ENCODE measurements around the gene GPX2. TPM values are rescaled to one million over a fixed set of nuclear protein-coding genes. Genes with fewer than 3 reads are reported as not detected.

The GPX2 gene
- total RNA-seq, 1 donor from 2014 or later = not detected

DNA sequence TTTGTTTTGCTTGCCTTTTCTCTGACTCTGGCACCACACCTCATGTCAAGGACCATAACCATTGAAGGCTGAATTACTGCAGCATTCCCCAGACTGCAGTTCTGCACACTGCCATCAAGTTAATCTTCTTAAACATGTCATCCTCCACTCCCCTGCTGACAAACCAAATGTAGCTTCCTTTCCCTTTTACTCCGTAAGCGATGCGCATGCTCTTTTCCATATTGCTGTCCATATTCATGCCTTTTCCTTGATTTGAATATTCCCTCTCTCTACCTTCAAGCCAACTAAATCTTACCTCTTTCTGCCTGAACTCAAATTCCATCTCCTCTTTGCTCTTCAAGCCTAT is 13.6 kb downstream of the GPX2 start:
- Mint-ChIP-seq H3K4me1 (peaks cover 14% of the 10 kb centered on the region), H3K36me3 (ENCODE audit: low read depth) (peaks cover 68% of the 10 kb centered on the region), H3K9me3 (no peaks in the 10 kb centered on the region), H3K27ac (no peak overlapping the region), H3K4me3 (no peak overlapping the region), H3K27me3 (no peaks in the 10 kb centered on the region)
- DNase-seq (no peak), ATAC-seq (ENCODE audit: low read depth) (no peak)
- ChIA-PET POLR2A (no interaction called here), CTCF (no interaction called here)
- TF ChIP-seq, protein P1, sequence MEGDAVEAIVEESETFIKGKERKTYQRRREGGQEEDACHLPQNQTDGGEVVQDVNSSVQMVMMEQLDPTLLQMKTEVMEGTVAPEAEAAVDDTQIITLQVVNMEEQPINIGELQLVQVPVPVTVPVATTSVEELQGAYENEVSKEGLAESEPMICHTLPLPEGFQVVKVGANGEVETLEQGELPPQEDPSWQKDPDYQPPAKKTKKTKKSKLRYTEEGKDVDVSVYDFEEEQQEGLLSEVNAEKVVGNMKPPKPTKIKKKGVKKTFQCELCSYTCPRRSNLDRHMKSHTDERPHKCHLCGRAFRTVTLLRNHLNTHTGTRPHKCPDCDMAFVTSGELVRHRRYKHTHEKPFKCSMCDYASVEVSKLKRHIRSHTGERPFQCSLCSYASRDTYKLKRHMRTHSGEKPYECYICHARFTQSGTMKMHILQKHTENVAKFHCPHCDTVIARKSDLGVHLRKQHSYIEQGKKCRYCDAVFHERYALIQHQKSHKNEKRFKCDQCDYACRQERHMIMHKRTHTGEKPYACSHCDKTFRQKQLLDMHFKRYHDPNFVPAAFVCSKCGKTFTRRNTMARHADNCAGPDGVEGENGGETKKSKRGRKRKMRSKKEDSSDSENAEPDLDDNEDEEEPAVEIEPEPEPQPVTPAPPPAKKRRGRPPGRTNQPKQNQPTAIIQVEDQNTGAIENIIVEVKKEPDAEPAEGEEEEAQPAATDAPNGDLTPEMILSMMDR (IDR thresholded peaks at IDR 0.05) = no peak
- intact Hi-C loops (cut with micrococcal nuclease) = loop anchor here (2.0 kb wide), 1 partner anchor 14 kb away; the partner anchor contains the start of gene CHURC1

DNA sequence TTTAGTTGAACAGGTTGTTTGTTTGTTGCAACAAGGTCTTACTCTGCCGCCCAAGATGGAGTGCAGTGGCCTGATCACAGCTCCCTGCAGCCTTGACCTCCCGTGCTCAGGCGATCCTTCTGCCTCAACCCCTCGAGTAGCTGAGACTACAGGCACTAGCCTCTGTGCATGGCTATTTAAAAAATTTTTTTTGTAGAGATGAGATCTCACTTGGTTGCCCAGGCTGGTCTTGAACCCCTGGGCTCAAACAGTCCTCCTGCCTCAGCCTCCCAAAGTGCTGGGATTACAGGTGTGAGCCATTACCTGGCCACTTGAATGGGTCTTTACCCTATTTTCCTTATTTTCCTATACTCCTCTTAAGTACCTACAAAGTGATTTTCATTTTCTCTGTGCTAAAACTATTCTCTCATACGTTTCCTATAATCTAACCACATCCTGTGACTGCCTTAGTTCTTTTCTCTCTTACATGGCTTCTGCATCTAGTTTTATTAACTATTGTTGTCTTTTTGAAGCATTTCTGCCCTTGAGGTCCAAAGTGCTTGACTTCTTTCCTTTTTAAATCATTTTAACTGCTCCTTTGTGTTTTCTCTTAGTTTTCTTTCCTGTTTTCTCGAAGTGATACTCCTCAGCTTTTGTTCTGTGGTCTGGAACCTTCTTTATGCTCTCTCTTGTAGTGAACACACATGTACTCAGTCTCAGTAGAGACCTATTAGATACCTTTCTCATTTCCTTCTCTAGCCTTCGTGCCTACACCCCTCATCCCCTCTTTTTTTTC is 14.1 kb downstream of the GPX2 start:
- CTCF ChIA-PET = no interaction called here
- DNase-seq (no peak), ATAC-seq (ENCODE audit: low read depth) (no peak)

DNA sequence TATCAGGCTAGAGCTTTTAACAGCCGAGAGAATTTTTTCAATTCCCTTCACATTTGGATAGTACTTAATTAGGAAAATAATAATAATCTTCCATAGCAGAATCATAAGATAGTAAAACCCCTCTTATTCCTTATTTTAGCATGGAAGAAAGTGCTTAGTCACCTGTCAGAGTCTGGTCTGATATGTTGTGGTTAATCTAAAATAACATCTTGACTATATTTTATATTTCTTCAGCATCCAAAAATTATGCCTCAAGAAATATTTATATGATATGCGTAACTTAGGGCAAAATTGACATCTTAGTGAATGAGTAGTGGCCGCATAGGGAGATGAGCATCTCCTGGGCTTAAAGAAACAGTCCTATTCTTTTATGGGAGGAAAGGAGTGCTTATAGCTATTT is 15.5 kb downstream of the GPX2 start:
- Mint-ChIP-seq H3K27me3 (no peaks in the 10 kb centered on the region), H3K9me3 (no peaks in the 10 kb centered on the region), H3K27ac (no peak overlapping the region), H3K4me3 (no peak overlapping the region), H3K36me3 (ENCODE audit: low read depth) (peaks cover 53% of the 10 kb centered on the region), H3K4me1 (peaks cover 14% of the 10 kb centered on the region)
- TF ChIP-seq, protein P1 (IDR thresholded peaks at IDR 0.05) = no peak
- no peak for ATAC-seq (ENCODE audit: low read depth)
- no peak for DNase-seq
- CTCF ChIA-PET = no interaction called here
- POLR2A ChIA-PET = interaction anchor here (0.7 kb wide), 1 partner anchor 15 kb away, joined by 3 read pairs; no protein-coding TSS in a partner anchor
- intact Hi-C loops (cut with micrococcal nuclease) = no loop called here

More for the DNA sequence above, 14.1 kb downstream of the GPX2 start:
- Mint-ChIP-seq H3K36me3 (ENCODE audit: low read depth) (peaks cover 67% of the 10 kb centered on the region), H3K4me1 (peaks cover 14% of the 10 kb centered on the region), H3K27ac (no peak overlapping the region), H3K27me3 (no peaks in the 10 kb centered on the region), H3K4me3 (no peak overlapping the region), H3K9me3 (no peaks in the 10 kb centered on the region)
- POLR2A ChIA-PET = interaction anchor here (1.0 kb wide), 1 partner anchor 14 kb away, joined by 4 read pairs; no protein-coding TSS in a partner anchor
- TF ChIP-seq, protein P1 (IDR thresholded peaks at IDR 0.05) = no peak
- intact Hi-C loops (cut with micrococcal nuclease) = loop anchor here (2.0 kb wide), 1 partner anchor 14 kb away; the partner anchor contains the start of gene CHURC1

DNA sequence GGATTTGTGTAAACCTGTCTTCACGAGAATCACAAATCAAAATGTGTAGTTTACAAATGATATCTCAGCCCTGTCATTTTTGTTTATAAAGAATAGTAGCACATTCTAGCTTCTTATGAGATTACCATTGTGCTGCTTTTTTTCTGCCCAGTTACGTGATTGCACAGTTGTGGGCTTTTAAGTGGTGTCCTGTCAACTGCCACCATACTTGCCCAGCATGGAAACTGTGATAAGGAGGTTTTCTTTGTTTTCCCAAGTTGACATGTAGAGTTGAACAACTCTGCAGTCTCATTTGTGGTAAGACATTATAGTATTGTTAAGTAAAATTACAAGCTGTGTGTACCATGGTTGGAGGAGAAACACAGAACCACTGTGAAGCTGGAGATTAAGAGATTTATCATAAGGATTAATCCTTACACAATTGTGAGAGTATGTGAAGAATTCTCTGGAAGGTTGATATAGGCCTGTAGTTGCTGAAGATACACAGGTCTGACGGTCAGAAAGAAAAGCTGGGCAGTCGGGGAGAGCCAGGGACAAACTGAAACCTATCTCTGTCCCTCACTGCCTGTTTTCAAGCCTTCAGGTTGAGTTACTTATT is 16.0 kb downstream of the GPX2 start:
- TF ChIP-seq, protein P1 (IDR thresholded peaks at IDR 0.05) = no peak
- Mint-ChIP-seq H3K9me3 (no peaks in the 10 kb centered on the region), H3K4me1 (peaks cover 18% of the 10 kb centered on the region), H3K27me3 (no peaks in the 10 kb centered on the region), H3K27ac (no peak overlapping the region), H3K36me3 (ENCODE audit: low read depth) (peaks cover 54% of the 10 kb centered on the region), H3K4me3 (no peak overlapping the region)
- POLR2A ChIA-PET = interaction anchor here (2.8 kb wide), 1 partner anchor 12 kb away, joined by 16 read pairs; the partner anchor contains the start of gene CHURC1
- no peak for ATAC-seq (ENCODE audit: low read depth)
- intact Hi-C loops (cut with micrococcal nuclease) = no loop called here
- CTCF ChIA-PET = no interaction called here
- DNase-seq = no peak

DNA sequence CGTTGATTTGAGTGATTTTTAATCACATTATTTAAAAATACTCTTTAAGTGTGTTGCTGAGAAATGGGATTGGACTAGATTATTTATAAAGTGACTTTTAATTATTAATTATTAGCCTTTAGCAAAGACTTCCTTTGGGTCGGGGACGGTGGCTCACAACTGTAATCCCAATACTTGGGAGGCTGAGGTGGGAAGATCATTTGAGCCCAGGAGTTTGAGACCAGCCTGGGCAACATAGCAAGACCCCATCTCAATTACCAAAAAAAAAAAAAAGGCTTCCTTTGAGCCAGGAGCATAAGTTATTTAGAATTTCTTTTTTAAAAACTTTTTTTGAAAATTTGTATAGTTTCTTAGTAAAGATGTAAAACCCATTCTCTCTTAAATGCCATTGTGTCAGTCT is 19.5 kb downstream of the GPX2 start:
- H3K27me3 Mint-ChIP-seq = no peaks in the 10 kb centered on the region
- H3K9me3 Mint-ChIP-seq = no peaks in the 10 kb centered on the region
- ChIA-PET POLR2A (interaction anchor here (0.7 kb wide), 1 partner anchor 1152 kb away, joined by 6 read pairs; no protein-coding TSS in a partner anchor), CTCF (no interaction called here)
- no peak overlapping the region for H3K4me3 Mint-ChIP-seq
- H3K27ac Mint-ChIP-seq = no peak overlapping the region
- ATAC-seq (ENCODE audit: low read depth) (no peak), DNase-seq (no peak)
- peaks cover 56% of the 10 kb centered on the region for H3K36me3 Mint-ChIP-seq (ENCODE audit: low read depth)
- H3K4me1 Mint-ChIP-seq = peaks cover 40% of the 10 kb centered on the region
- TF ChIP-seq, protein P1 (IDR thresholded peaks at IDR 0.05) = no peak
- intact Hi-C loops (cut with micrococcal nuclease) = no loop called here

Data from activated B cell treated with CpG ODN at 0.5 μM for 24 hours (primary cell).